NCI-H2029 treated with DMSO at 0.1 percent for 48 hours (cell line): ENCODE measurements around the gene ITPRIPL2.

ENCODE experiments used
- DNase-seq: peaks from one replicate; lab custom pipeline; 2025; lab: John Stamatoyannopoulos, UW

The ITPRIPL2 gene

DNA sequence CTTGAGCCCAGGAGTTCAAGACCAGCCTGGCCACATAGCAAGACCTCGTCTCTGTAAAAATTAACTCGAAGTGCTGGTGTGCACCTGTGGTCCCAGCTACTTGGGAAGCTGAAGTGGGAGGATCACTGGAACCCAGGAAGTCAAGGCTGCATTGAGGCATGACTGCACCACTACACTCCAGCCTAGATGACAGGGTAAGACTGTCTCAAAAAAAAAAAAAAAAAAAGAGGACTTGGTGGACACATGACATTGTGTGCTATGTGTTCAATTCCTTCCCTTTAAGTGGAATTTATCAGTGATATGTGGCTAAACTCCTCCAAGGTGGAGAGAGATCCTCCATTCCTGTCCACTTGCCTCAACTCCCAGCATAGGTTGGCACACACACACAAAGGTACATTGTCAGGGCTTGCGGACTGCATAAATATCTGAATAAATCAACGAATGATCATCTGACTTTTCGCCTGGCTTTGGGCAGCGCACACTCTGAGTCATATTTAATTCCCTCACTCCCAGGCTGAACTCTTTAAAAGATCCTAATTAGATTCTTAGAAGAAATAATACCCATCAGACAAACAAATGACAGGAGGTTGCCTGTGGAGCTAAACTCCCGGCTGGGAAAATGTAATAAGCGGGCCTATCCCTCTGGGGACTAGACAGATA lies 29.3 kb downstream of the ITPRIPL2 start:
- DNase-seq: no peak

- DNase-seq: no peak
Observed at GRCh38 chr16:19143599-19143956, 29.8 kb downstream of the ITPRIPL2 start.

DNA sequence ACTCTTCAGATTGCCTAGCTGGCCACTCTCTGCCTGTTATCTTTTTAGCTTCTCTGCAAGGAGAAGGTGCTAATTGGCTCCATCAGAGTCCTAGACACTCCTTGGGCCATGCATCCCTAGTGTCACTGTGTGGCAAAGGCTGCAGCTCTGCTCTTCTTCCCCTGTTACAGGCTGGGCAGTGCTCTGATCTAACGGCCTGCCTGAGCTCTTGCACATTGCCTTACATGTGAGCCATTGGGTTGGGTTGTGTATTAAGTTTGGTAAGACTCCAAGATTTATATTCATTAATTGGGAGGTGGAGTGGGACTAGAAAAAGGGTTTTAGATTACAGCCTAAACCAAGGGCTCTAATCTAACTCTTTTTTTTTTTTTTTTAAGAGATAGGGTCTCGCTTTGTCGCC lies 31.2 kb downstream of the ITPRIPL2 start:
- no peak for DNase-seq

DNA sequence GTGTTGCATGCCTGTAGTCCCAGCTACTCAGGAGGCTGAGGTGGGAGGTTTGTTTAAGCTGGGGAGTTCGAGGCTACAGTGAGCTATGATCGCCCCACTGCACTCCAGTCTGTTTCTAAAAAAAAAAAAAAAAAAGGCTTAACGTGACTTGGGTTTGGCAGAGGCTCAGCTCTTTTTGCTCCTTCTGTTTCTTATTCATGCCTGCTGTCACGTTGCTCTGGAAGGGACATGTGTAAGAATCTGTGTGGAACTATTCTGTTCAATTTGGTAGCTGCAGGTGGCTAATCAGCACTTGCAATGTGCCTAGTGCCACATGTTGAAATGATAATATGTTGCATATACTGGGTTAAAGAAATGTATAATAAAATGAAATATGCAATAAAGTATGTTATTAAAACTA lies 33.4 kb downstream of the ITPRIPL2 start:
- DNase-seq: no peak

GRCh38 chr16:19147627-19148026 lies 33.9 kb downstream of the ITPRIPL2 start:
- DNase-seq: no peak

DNA sequence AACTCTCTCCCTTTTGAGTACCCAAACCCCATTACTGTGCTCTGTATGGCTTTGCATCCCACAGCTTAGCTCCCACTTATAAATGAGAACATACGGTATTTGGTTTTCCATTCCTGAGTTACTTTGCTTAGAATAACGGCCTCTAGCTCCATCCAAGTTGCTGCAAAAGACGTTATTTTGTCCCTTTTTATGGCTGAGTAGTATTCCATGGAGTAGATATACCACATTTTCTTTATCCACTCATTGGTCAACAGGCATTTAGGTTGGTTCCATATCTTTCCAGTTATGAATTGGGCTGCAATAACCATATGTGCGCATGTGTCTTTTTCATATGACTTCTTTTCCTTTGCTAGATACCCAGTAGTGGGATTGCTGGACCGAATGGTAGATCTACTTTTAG lies 34.4 kb downstream of the ITPRIPL2 start:
- no peak for DNase-seq

- DNase-seq: no peak
Observed at GRCh38 chr16:19151310-19151709, 37.5 kb downstream of the ITPRIPL2 start.

DNA sequence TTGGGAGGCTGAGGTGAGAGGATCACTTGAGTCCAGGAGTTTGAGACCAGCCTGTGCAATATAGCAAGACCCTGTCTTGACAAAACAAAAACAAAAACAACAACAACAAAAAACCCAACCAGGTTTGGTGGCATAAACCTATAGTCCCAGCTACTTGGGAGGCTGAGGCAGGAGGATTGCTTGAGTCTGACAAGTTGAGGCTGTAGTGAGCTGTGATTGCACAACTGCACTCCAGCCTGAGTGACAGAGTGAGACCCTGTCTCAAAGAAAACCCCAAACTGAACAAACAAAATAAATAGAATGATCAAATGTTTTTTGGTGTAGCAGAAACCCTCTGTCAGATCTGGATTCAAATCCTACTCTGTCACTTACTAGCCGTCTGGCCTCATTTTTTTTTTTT lies 38.3 kb downstream of the ITPRIPL2 start:
- no peak for DNase-seq

DNA sequence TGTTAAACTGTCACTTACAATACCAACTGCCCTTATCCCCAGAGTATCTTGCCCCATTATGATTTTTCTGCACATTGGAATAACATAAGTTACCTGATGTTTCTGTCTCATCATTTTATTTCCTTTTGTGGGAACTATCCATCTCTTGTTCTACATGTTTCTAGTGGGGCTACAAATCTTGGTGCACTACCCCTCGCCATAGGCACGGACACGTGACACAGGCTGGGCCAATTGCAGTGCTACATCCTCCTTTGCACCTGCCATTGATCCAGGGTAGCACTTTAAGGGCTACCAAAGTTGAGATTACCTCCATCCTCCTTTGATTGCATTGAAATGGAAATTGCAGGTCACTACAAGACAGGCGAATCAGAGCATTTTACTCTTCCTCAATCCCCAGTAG lies 40.1 kb downstream of the ITPRIPL2 start:
- DNase-seq: no peak

DNA sequence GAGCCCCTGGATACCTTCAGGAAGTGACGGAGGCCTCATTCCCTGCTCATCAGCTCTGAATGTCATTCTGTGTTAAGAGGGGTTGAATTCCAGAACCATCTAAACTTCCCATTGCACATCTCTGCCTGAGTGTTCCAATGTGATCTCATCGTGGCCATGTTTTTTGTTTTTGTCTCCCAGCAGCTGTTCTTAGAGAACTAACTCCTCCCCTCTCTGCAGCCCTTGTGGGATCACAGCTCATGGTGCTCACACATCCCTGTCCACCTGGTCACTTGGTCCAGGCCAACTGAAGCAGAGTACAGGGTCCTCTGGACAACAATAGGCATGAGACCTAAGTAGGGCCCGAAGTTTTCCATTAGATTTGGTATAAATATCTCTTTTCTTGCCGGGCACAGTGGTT lies 48.3 kb downstream of the ITPRIPL2 start:
- DNase-seq: no peak

DNA sequence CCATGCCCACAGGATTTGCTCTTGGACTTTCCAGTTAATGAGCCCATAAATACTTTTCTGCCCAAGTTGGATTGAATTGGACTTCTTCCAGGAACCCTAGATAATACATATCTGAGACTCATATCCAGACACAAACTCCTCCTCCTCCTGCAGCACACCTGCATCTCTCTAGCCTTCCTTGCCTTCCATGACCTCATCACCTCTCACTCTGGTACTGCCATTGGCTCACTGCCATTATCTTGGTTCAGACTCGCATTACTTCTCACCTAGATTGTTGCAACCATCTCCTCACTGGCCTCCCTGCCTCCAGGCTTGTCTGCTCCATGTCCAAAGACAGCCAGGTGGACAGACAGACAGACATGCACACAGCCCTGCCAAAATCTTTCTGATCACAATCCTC lies 49.5 kb downstream of the ITPRIPL2 start:
- DNase-seq: no peak

GRCh38 chr16:19164285-19164684 lies 50.5 kb downstream of the ITPRIPL2 start:
- no peak for DNase-seq

GRCh38 chr16:19165101-19165500 lies 51.3 kb downstream of the ITPRIPL2 start:
- no peak for DNase-seq

GRCh38 chr16:19166500-19166899 lies 52.7 kb downstream of the ITPRIPL2 start:
- DNase-seq: peak; percentile 51

DNA sequence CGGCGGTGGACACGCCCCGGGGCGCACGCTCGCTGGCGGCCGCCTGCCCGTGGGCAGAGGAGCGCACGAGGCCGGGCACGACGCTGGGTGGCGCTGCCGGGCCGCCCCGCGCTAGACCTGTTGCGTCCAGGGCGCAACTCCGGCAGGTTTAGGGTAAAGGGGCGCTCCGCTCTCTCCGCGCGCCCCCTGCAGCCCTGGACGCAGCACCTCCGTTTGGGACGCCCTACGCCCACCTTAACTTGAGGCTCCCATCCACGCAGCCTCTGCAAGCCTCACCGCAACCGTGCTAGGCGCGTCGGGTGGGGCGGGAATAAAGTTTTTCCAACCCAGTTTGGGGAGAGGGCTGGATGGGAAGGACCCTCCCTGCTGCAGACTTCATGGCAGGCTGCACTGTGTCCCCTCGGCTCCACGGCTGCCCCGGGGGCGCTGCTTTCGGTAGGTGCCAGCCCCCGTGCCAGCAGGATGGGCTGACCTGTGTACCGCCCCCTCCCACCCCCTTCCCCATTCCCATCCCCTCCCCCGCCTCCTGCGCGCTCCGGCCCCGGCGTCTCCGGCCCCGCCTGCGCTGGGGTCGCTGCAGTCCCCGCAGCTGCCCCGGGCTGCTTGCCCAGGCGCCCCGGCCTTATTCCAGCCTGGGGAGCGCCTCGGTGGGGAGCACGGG lies 54.1 kb downstream of the ITPRIPL2 start, which contains the start of gene SYT17:
SYT17 (plus strand) TSS at position 531 of the 661 bp plus-strand sequence. CDS start 407 bp downstream, outside the sequence.
- peak; percentile 26 for DNase-seq

- DNase-seq: peak; percentile 29
Observed at GRCh38 chr16:19168371-19169081, 54.8 kb downstream of the ITPRIPL2 start.

DNA sequence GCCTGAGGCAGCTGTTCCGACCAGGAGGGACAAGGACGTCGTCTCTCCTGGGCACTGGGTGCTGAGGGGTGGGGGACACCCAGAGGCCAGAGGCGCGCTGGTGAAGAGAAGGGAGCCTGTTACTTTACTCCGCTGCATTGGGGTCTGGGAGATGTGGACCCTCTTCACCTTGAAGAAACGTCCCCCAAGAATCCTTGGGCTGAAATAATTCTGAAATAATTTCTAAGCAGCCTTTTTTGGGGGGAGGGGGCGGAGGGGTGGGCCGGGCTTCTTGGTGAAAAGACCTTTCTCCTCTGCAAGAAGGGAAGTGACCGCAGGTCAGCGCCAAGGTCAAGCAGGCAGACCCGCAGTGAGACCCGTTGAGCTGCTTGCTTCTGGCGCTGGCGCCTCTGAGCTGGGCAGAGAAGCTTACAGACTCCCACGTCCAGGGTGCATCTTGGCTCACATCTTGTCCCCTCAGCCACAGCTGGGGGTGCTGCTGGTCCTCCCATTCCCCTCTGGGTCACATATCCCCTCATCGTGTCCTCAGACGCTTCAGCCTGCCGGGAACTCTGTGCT lies 55.4 kb downstream of the ITPRIPL2 start:
- DNase-seq: no peak

GRCh38 chr16:19170043-19170655 lies 56.4 kb downstream of the ITPRIPL2 start:
- DNase-seq: no peak
